ENCODE results near the gene OR13D1. TPM values are rescaled to one million over a fixed set of nuclear protein-coding genes. Genes with fewer than 3 reads are reported as not detected.
"Not testable (repeated sequence)": the region's sequence is repeated elsewhere in the genome, so short reads cannot be mapped to it uniquely, and the experiment has no call there.

The OR13D1 gene
- total RNA-seq (2014; rRNA removed; shearing (Covaris generic)), result not detected in 2 replicates

- Histone ChIP-seq H3K36me3 (no peaks in the 10 kb centered on the region), H3K9me3 (replicated peaks) (no peaks in the 10 kb centered on the region), H3K27ac (no peak within 1 kb of the TSS), H3K4me3 (no peak within 1 kb of the TSS), H3K4me1 (no peaks in the 10 kb centered on the region), H3K27me3 (peaks cover 1% of the 10 kb centered on the region; the same call in 1 of the 2 replicates)
- no peak for DNase-seq
These were observed at the start of gene OR13D1 for GRCh38 chr9:104694218-104694617. TSS of gene OR13D1 (plus strand) at chr9:104694518. CDS start at chr9:104694518, 0 bp downstream.

GRCh38 chr9:104658496-104659195, 35.7 kb upstream of the OR13D1 start:
- H3K27ac ChIP-seq, result no peak overlapping the region
- H3K9me3 ChIP-seq (replicated peaks), result no peaks in the 10 kb centered on the region

GRCh38 chr9:104675611-104676010, 18.7 kb upstream of the OR13D1 start:
- H3K27ac ChIP-seq, result no peak overlapping the region
- H3K4me1 ChIP-seq, result no peaks in the 10 kb centered on the region
- H3K9me3 ChIP-seq (replicated peaks), result no peaks in the 10 kb centered on the region
- H3K4me3 ChIP-seq, result no peak overlapping the region
- no peak for DNase-seq
- H3K36me3 ChIP-seq, result no peaks in the 10 kb centered on the region
- no peaks in the 10 kb centered on the region for H3K27me3 ChIP-seq

More at GRCh38 chr9:104658496-104659195, 35.7 kb upstream of the OR13D1 start:
- H3K27me3 ChIP-seq, result no peaks in the 10 kb centered on the region
- no peaks in the 10 kb centered on the region for H3K4me1 ChIP-seq
- DNase-seq, result no peak
- H3K36me3 ChIP-seq, result no peaks in the 10 kb centered on the region
- no peak overlapping the region for H3K4me3 ChIP-seq

- H3K36me3 ChIP-seq, result no peaks in the 10 kb centered on the region
- no peak overlapping the region for H3K27ac ChIP-seq
- H3K27me3 ChIP-seq, result no peaks in the 10 kb centered on the region
- H3K9me3 ChIP-seq (replicated peaks), result no peaks in the 10 kb centered on the region
- no peak overlapping the region for H3K4me3 ChIP-seq
- DNase-seq, result peak; percentile 2 to 72
- H3K4me1 ChIP-seq, result no peaks in the 10 kb centered on the region
These were observed 11.7 kb upstream of the OR13D1 start for GRCh38 chr9:104682642-104683041.

GRCh38 chr9:104686081-104686480, 8.2 kb upstream of the OR13D1 start:
- no peak overlapping the region for H3K27ac ChIP-seq
- no peaks in the 10 kb centered on the region for H3K4me1 ChIP-seq
- H3K4me3 ChIP-seq, result no peak overlapping the region
- H3K27me3 ChIP-seq, result no peaks in the 10 kb centered on the region; the same call in 1 of the 2 replicates
- H3K36me3 ChIP-seq, result no peaks in the 10 kb centered on the region
- DNase-seq, result no peak
- H3K9me3 ChIP-seq (replicated peaks), result no peaks in the 10 kb centered on the region

GRCh38 chr9:104700306-104700705, 6.0 kb downstream of the OR13D1 start:
- H3K4me3 ChIP-seq, result no peak overlapping the region
- H3K9me3 ChIP-seq (replicated peaks), result no peaks in the 10 kb centered on the region

GRCh38 chr9:104708737-104709136, 14.4 kb downstream of the OR13D1 start:
- H3K27me3 ChIP-seq; H3K27ac ChIP-seq; DNase-seq; H3K4me3 ChIP-seq; H3K9me3 ChIP-seq (replicated peaks); H3K36me3 ChIP-seq; H3K4me1 ChIP-seq: not testable (repeated sequence)

More at GRCh38 chr9:104700306-104700705, 6.0 kb downstream of the OR13D1 start:
- Histone ChIP-seq H3K36me3 (no peaks in the 10 kb centered on the region), H3K27ac (no peak overlapping the region), H3K4me1 (no peaks in the 10 kb centered on the region), H3K27me3 (0 out of 2 replicates have a peak, but pooled peaks cover 2% of the 10 kb centered on the region)
- DNase-seq, result no peak

GRCh38 chr9:104711604-104712003, 17.3 kb downstream of the OR13D1 start:
- no peaks in the 10 kb centered on the region for H3K4me1 ChIP-seq
- H3K27me3 ChIP-seq, result 0 out of 2 replicates have a peak, but pooled peaks cover 3% of the 10 kb centered on the region
- H3K4me3 ChIP-seq, result no peak overlapping the region
- H3K9me3 ChIP-seq (replicated peaks), result no peaks in the 10 kb centered on the region
- H3K36me3 ChIP-seq, result no peaks in the 10 kb centered on the region
- DNase-seq, result no peak
- no peak overlapping the region for H3K27ac ChIP-seq

GRCh38 chr9:104725014-104725413, 30.7 kb downstream of the OR13D1 start:
- peak; percentile 57 to 63 for DNase-seq
- H3K36me3 ChIP-seq, result no peaks in the 10 kb centered on the region

GRCh38 chr9:104738452-104738851, 44.1 kb downstream of the OR13D1 start:
- no peaks in the 10 kb centered on the region for H3K27me3 ChIP-seq
- no peaks in the 10 kb centered on the region for H3K9me3 ChIP-seq (replicated peaks)
- no peak for DNase-seq

More at GRCh38 chr9:104725014-104725413, 30.7 kb downstream of the OR13D1 start:
- Histone ChIP-seq H3K27me3 (no peaks in the 10 kb centered on the region), H3K27ac (no peak overlapping the region), H3K4me1 (no peaks in the 10 kb centered on the region), H3K9me3 (replicated peaks) (no peaks in the 10 kb centered on the region), H3K4me3 (no peak overlapping the region)

GRCh38 chr9:104740621-104741020, 46.3 kb downstream of the OR13D1 start:
- no peaks in the 10 kb centered on the region for H3K36me3 ChIP-seq
- no peaks in the 10 kb centered on the region for H3K27me3 ChIP-seq
- H3K4me3 ChIP-seq, result no peak overlapping the region
- H3K27ac ChIP-seq, result no peak overlapping the region
- no peaks in the 10 kb centered on the region for H3K4me1 ChIP-seq
- H3K9me3 ChIP-seq (replicated peaks), result no peaks in the 10 kb centered on the region
- DNase-seq, result no peak

More at GRCh38 chr9:104738452-104738851, 44.1 kb downstream of the OR13D1 start:
- no peaks in the 10 kb centered on the region for H3K4me1 ChIP-seq
- no peak overlapping the region for H3K27ac ChIP-seq
- H3K36me3 ChIP-seq, result no peaks in the 10 kb centered on the region
- no peak overlapping the region for H3K4me3 ChIP-seq

GRCh38 chr9:104743376-104743985, 49.2 kb downstream of the OR13D1 start:
- Histone ChIP-seq H3K4me1 (0 out of 2 replicates have a peak, but pooled peaks cover 4% of the 10 kb centered on the region), H3K27ac (no peak overlapping the region), H3K36me3 (no peaks in the 10 kb centered on the region), H3K4me3 (no peak overlapping the region), H3K9me3 (replicated peaks) (no peaks in the 10 kb centered on the region), H3K27me3 (no peaks in the 10 kb centered on the region)
- DNase-seq, result peak; percentile 25 to 80

Other genes starting within 250 kb of the OR13D1 start
- not detected in 2 replicates for gene OR13F1, start 190.3 kb upstream of the OR13D1 start, total RNA-seq (2014; rRNA removed; shearing (Covaris generic))
- not detected in 2 replicates for gene OR13C4, start 167.3 kb upstream of the OR13D1 start, total RNA-seq (2014; rRNA removed; shearing (Covaris generic))
- not detected in 2 replicates for gene OR13C3, start 157.7 kb upstream of the OR13D1 start, total RNA-seq (2014; rRNA removed; shearing (Covaris generic))
- gene OR13C8, start 125.3 kb upstream of the OR13D1 start, total RNA-seq (2014; rRNA removed; shearing (Covaris generic)), result not detected in 2 replicates
- not detected in 2 replicates for gene OR13C5, start 95.1 kb upstream of the OR13D1 start, total RNA-seq (2014; rRNA removed; shearing (Covaris generic))
- not detected in 2 replicates for gene OR13C2, start 88.9 kb upstream of the OR13D1 start, total RNA-seq (2014; rRNA removed; shearing (Covaris generic))
- not detected in 2 replicates for gene OR13C9, start 76.3 kb upstream of the OR13D1 start, total RNA-seq (2014; rRNA removed; shearing (Covaris generic))
- gene NIPSNAP3A, start 53.2 kb downstream of the OR13D1 start, total RNA-seq (2014; rRNA removed; shearing (Covaris generic)), result 25.3 and 27.8 TPM in 2 replicates
- 0.36 and 0.48 TPM in 2 replicates for gene NIPSNAP3B, start 69.6 kb downstream of the OR13D1 start, total RNA-seq (2014; rRNA removed; shearing (Covaris generic))
- gene ABCA1, start 233.6 kb downstream of the OR13D1 start, total RNA-seq (2014; rRNA removed; shearing (Covaris generic)), result 0.03 and 0.04 TPM in 2 replicates